GM12878 (cell line): ENCODE results near the gene APCDD1L. TPM values are rescaled to one million over a fixed set of nuclear protein-coding genes. Genes with fewer than 3 reads are reported as not detected.

ENCODE experiments used
- ATAC-seq: fragments of 200-7000 bp; cut with Tn5 transposase; 3 replicates; pipeline ENCODE4 v1.9.1; 2020; ENCODE audit warnings: mild to moderate bottlenecking, moderate library complexity
- BruUV-seq: library from RNA; stranded (reverse); fragments of 400-500 nt; replicated peaks from 2 replicates; lab custom pipeline; 2021; lab: Mats Ljungman, UMichigan
- CTCF ChIA-PET: fragments of 300-600 bp; sonication (Branson Sonifier 250); formaldehyde crosslinking; extraction: SDS; loops from one replicate; lab custom pipeline; 2021; ENCODE audit warnings: inconsistent platforms; lab: Yijun Ruan, JAX
- POLR2A ChIA-PET: fragments of 350-600 bp; formaldehyde crosslinking; extraction: SDS; loops from one replicate; lab custom pipeline; 2021; ENCODE audit warnings: inconsistent platforms; lab: Charles Lee
- RAD21 ChIA-PET: fragments of 300-600 bp; sonication (Branson Sonifier 250); formaldehyde crosslinking; loops from one replicate; lab custom pipeline; 2023; ENCODE audit warnings: antibody characterized with exemption; ENCODE audit not compliant: unreplicated experiment; lab: Charles Lee
- SMC1A ChIA-PET: fragments of 300-600 bp; sonication (Branson Sonifier 250); formaldehyde crosslinking; loops from one replicate; lab custom pipeline; 2023; ENCODE audit not compliant: unreplicated experiment, uncharacterized antibody; lab: Charles Lee
- DNase-seq: peaks from one replicate; pipeline ENCODE4 v3.0.0-alpha.2; 2011; ENCODE audit warnings: low read depth, low spot score
- FAIRE-seq: peaks from 3 replicates; lab custom pipeline; 2011; peaks lifted over from hg19 to GRCh38; lab: Jason Lieb, UNC
- H2AFZ ChIP-seq: 2 replicates; pipeline ENCODE4 v1.6.0; 2011; ENCODE audit warnings: low read depth, low read length, control low read depth; ENCODE audit not compliant: control insufficient read depth
- H3K27ac ChIP-seq: 2 replicates; pipeline ENCODE4 v1.5.1; 2011; ENCODE audit warnings: control low read depth; ENCODE audit not compliant: control insufficient read depth, insufficient read depth
- H3K27me3 ChIP-seq, 2 experiments: replicated peaks in 1 of 2; 2 replicates each; pipeline versions ENCODE4 v1.6.0 to v1.6.1; 2011; ENCODE audit warnings: low read length in 1 of 2; ENCODE audit not compliant: control insufficient read depth in 2 of 2, insufficient read depth in 2 of 2
- H3K36me3 ChIP-seq, 2 experiments: 2 replicates each; pipeline ENCODE4 v1.5.1; 2011; ENCODE audit warnings: low read length in 1 of 2; ENCODE audit not compliant: control insufficient read depth in 2 of 2, insufficient read depth in 2 of 2
- H3K4me1 ChIP-seq: 2 replicates; pipeline ENCODE4 v1.6.1; 2011; ENCODE audit warnings: mild to moderate bottlenecking, low read length, moderate library complexity, mixed read lengths; ENCODE audit not compliant: control insufficient read depth, insufficient read depth
- H3K4me2 ChIP-seq: 2 replicates; pipeline ENCODE4 v1.6.0; 2011; ENCODE audit warnings: control low read depth; ENCODE audit not compliant: control insufficient read depth, insufficient read depth
- H3K4me3 ChIP-seq: fragments of 200-600 bp; sonication (generic); 2 replicates; pipeline ENCODE4 v1.5.1; 2016
- H3K79me2 ChIP-seq: 2 replicates; pipeline ENCODE4 v1.6.0; 2011; ENCODE audit warnings: low read length; ENCODE audit not compliant: control insufficient read depth, insufficient read depth
- H3K9ac ChIP-seq: 2 replicates; pipeline ENCODE4 v1.8.0; 2011; ENCODE audit warnings: low read length, control low read depth, mixed read lengths; ENCODE audit not compliant: control insufficient read depth, insufficient read depth
- H3K9me3 ChIP-seq: replicated peaks from 3 replicates; pipeline ENCODE4 v1.5.1; 2011; ENCODE audit warnings: mild to moderate bottlenecking, low read length; ENCODE audit not compliant: control insufficient read depth, insufficient read depth
- H4K20me1 ChIP-seq: 2 replicates; pipeline ENCODE4 v1.6.0; 2011; ENCODE audit not compliant: control insufficient read depth, insufficient read depth
- ASH2L ChIP-seq: fragments of 300-600, 200-600 bp; sonication (generic); IDR thresholded peaks from 2 replicates; pipeline ENCODE4 v1.6.1; 2017; ENCODE audit warnings: low read depth, mild to moderate bottlenecking, borderline replicate concordance
- CBX5 ChIP-seq: sonication (generic); IDR thresholded peaks from 2 replicates; pipeline ENCODE4 v1.6.1; 2016; ENCODE audit warnings: low read depth, moderate library complexity, mild to moderate bottlenecking, inconsistent platforms
- CHD4 ChIP-seq: fragments of 200-600 bp; sonication (generic); IDR thresholded peaks from 2 replicates; pipeline ENCODE4 v1.6.1; 2016; ENCODE audit warnings: mild to moderate bottlenecking
- E4F1 ChIP-seq: fragments of 450-650 bp; IDR thresholded peaks from 2 replicates; pipeline ENCODE4 v1.6.1; 2018; ENCODE audit warnings: borderline replicate concordance, mild to moderate bottlenecking; ENCODE audit not compliant: partially characterized antibody
- ELK1 ChIP-seq: IDR thresholded peaks from 2 replicates; pipeline ENCODE4 v1.6.1; 2012; ENCODE audit warnings: low read depth, low read length, improper control_type of control experiment
- ESRRA ChIP-seq: IDR thresholded peaks from 2 replicates; pipeline ENCODE4 v1.6.1; 2012; ENCODE audit warnings: mild to moderate bottlenecking, low read length, improper control_type of control experiment
- ETV6 ChIP-seq, 2 experiments: fragments of 450-650 bp in 1 of 2; IDR thresholded peaks in 1 of 2; conservative IDR thresholded peaks in 1 of 2; 2 replicates each; pipeline ENCODE4 v1.6.1; 2014; ENCODE audit warnings: antibody characterized with exemption in 1 of 2, borderline replicate concordance in 1 of 2, low read depth in 1 of 2, mild to moderate bottlenecking in 1 of 2, moderate library complexity in 1 of 2
- HDAC2 ChIP-seq: fragments of 200-600 bp; sonication (generic); IDR thresholded peaks from 2 replicates; pipeline ENCODE4 v1.6.1; 2017
- MEF2A ChIP-seq: IDR thresholded peaks from 2 replicates; pipeline ENCODE4 v1.6.1; 2011; ENCODE audit warnings: low read depth, mild to moderate bottlenecking, low read length, moderate library complexity; ENCODE audit not compliant: insufficient read depth
- NFXL1 ChIP-seq: fragments of 450-650 bp; IDR thresholded peaks from 2 replicates; pipeline ENCODE4 v1.6.1; 2017; ENCODE audit warnings: antibody characterized with exemption, mild to moderate bottlenecking, borderline replicate concordance
- NRF1 ChIP-seq: conservative IDR thresholded peaks from 2 replicates; pipeline ENCODE4 v1.6.1; 2011; ENCODE audit warnings: mild to moderate bottlenecking, low read depth, low read length, improper control_type of control experiment
- PAX8 ChIP-seq: fragments of 450-650 bp; IDR thresholded peaks from 2 replicates; pipeline ENCODE4 v1.6.1; 2017; ENCODE audit warnings: mild to moderate bottlenecking, moderate library complexity
- RELA ChIP-seq: fragments of 450-650 bp; IDR thresholded peaks from 2 replicates; pipeline ENCODE4 v1.8.0; 2014; ENCODE audit warnings: borderline replicate concordance; ENCODE audit not compliant: partially characterized antibody
- SIX5 ChIP-seq: IDR thresholded peaks from 2 replicates; pipeline ENCODE4 v1.6.1; 2011; ENCODE audit warnings: mild to moderate bottlenecking, low read depth, low read length, moderate library complexity; ENCODE audit not compliant: severe bottlenecking
- STAT3 ChIP-seq: IDR thresholded peaks from 2 replicates; pipeline ENCODE4 v1.6.1; 2011; ENCODE audit warnings: low read depth, low read length, improper control_type of control experiment
- TBL1XR1 ChIP-seq: IDR thresholded peaks from 2 replicates; pipeline ENCODE4 v1.6.1; 2012; ENCODE audit warnings: low read depth, low read length, improper control_type of control experiment
- ZBED1 ChIP-seq: IDR thresholded peaks from 2 replicates; pipeline ENCODE4 v1.6.1; 2016; ENCODE audit warnings: borderline replicate concordance
- ZNF24 ChIP-seq: fragments of 450-650 bp; IDR thresholded peaks from 2 replicates; pipeline ENCODE4 v1.6.1; 2017; ENCODE audit warnings: antibody characterized with exemption, mild to moderate bottlenecking
- ZNF622 ChIP-seq: fragments of 450-650 bp; IDR thresholded peaks from 2 replicates; pipeline ENCODE4 v1.6.1; 2017; ENCODE audit warnings: mild to moderate bottlenecking, inconsistent platforms
- WGBS: methylation state at CpG from one replicate; pipeline ENCODE4 v1.1.6; 2016; ENCODE audit warnings: low lambda C conversion rate; ENCODE audit not compliant: insufficient replicate concordance, insufficient coverage; ENCODE audit errors: missing lambda C conversion rate; 5-methylcytosine and 5-hydroxymethylcytosine counted together
- in situ Hi-C: fragments of 300-500 bp; cut with MboI; formaldehyde crosslinking; loops from 9 replicates; pipeline ENCODE4 v1.14.3; 2018; ENCODE audit warnings: mixed read lengths
- intact Hi-C: fragments of 100-400 bp; cut with micrococcal nuclease; formaldehyde crosslinking; loops from one replicate; pipeline ENCODE4 v1.14.2; 2022; ENCODE audit not compliant: unreplicated experiment
- polyA plus RNA-seq, 11 experiments: library from polyadenylated mRNA; depleted of rRNA in 4 of 11; unstranded in 6 of 11; stranded (reverse) in 5 of 11; fragments of >200 nt; fragmentation: Nextera tagmentation in 4 of 11; fragmentation: Illumina TruSeq in 1 of 11; extraction: Ambion mirVana in 4 of 11; extraction: Trizol in 1 of 11; gene quantifications; 1 replicate in 1 of 11; 2 replicates in 10 of 11; pipeline versions ENCODE4 v1.2.1 to v1.2.3, GENCODE V29; 2011 to 2016; ENCODE audit warnings: inconsistent platforms in 2 of 11, missing spikeins in 2 of 11, low read depth in 1 of 11
- total RNA-seq, 4 experiments: library from RNA; depleted of rRNA in 3 of 4; stranded (reverse); fragments of >200 nt in 3 of 4; fragmentation: Illumina TruSeq in 1 of 4; extraction: Trizol in 1 of 4; gene quantifications; 2 replicates each; pipeline versions ENCODE4 v1.2.1 to v1.2.3, GENCODE V29; 2013 to 2021

APCDD1L gene
- total and polyA plus RNA-seq, 10 of the 15 experiments (the other 5 are each of a cell fraction or from before 2014, with no cell fraction given): 0.14 to 0.50 TPM; not detected in 8

- 65% methylated on average over 7 of the region's 7 CpGs for WGBS
- no peaks in the 10 kb centered on the region for H3K36me3 ChIP-seq
- no peak overlapping the region for H3K27ac ChIP-seq
- no peak overlapping the region for H3K9ac ChIP-seq
- H3K27me3 ChIP-seq: no peaks in the 10 kb centered on the region
- H3K9me3 ChIP-seq: no peaks in the 10 kb centered on the region
- no TSS peak for BruUV-seq
- no peaks in the 10 kb centered on the region for H3K79me2 ChIP-seq
- ChIA-PET SMC1A (no interaction called here), POLR2A (no interaction called here)
- H3K4me3 ChIP-seq: no peak overlapping the region
- ATAC-seq: no peak
- intact Hi-C loops: no loop called here
- TF ChIP-seq NFXL1: no peak
- no peak for TF ChIP-seq TBL1XR1
- TF ChIP-seq ZNF24: no peak
- TF ChIP-seq E4F1: no peak
- TF ChIP-seq ZBED1: no peak
- TF ChIP-seq ZNF622: no peak
- TF ChIP-seq ESRRA: no peak
- TF ChIP-seq STAT3: no peak
- TF ChIP-seq PAX8: no peak
- no peak for TF ChIP-seq ETV6 (conservative IDR thresholded peaks at IDR 0.05 in 1 of 2, IDR thresholded peaks at IDR 0.05 in 1 of 2; ENCODE audit: borderline replicate concordance in 1 of 2, low read depth in 1 of 2)
- no peak for TF ChIP-seq SIX5
- TF ChIP-seq CBX5: no peak
- TF ChIP-seq HDAC2: no peak
- TF ChIP-seq MEF2A: no peak
- TF ChIP-seq ELK1: no peak
- no peak for TF ChIP-seq RELA
- no peak for TF ChIP-seq NRF1
- TF ChIP-seq CHD4: no peak
- TF ChIP-seq ASH2L: no peak
- TF ChIP-seq, all 136 proteins: peak for 0
- CTCF ChIA-PET: no interaction called here
- Histone ChIP-seq H2AFZ (no peak overlapping the region), H3K4me1 (no peaks in the 10 kb centered on the region), H3K4me2 (no peak overlapping the region), H4K20me1 (no peaks in the 10 kb centered on the region)
- FAIRE-seq (no peak), DNase-seq (no peak)
- RAD21 ChIA-PET: no interaction called here
- in situ Hi-C loops: loop anchor here (25.0 kb wide), 1 partner anchor 1253 kb away; no protein-coding TSS in a partner anchor
Measured at GRCh38 chr20:58559368-58559729, 44.1 kb upstream of the APCDD1L start.
